ENCODE measurements around the gene CDK15.

- no peak for TF ChIP-seq POLR2A (IDR thresholded peaks at IDR 0.05)
- TF ChIP-seq, protein P1, sequence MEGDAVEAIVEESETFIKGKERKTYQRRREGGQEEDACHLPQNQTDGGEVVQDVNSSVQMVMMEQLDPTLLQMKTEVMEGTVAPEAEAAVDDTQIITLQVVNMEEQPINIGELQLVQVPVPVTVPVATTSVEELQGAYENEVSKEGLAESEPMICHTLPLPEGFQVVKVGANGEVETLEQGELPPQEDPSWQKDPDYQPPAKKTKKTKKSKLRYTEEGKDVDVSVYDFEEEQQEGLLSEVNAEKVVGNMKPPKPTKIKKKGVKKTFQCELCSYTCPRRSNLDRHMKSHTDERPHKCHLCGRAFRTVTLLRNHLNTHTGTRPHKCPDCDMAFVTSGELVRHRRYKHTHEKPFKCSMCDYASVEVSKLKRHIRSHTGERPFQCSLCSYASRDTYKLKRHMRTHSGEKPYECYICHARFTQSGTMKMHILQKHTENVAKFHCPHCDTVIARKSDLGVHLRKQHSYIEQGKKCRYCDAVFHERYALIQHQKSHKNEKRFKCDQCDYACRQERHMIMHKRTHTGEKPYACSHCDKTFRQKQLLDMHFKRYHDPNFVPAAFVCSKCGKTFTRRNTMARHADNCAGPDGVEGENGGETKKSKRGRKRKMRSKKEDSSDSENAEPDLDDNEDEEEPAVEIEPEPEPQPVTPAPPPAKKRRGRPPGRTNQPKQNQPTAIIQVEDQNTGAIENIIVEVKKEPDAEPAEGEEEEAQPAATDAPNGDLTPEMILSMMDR (IDR thresholded peaks at IDR 0.05): peak in 5 of 7 experiments; percentile 34 to 50 (median 48)
Measured at GRCh38 chr2:201795607-201796477, 10.5 kb upstream of the CDK15 start.

Measured in body of pancreas (tissue), 4 donors.